ENCODE data around the gene PTPRN2.

PTPRN2 gene

GRCh38 chr7:157561816-157562410 is 1025.7 kb downstream of the PTPRN2 start:
- DNase-seq (ENCODE audit: low read depth), result no peak

- no peak for DNase-seq (ENCODE audit: low read depth)
Observed at GRCh38 chr7:157561523-157561785, 1026.2 kb downstream of the PTPRN2 start.

- no peak for DNase-seq (ENCODE audit: low read depth)
Observed at GRCh38 chr7:157560710-157561522, 1026.7 kb downstream of the PTPRN2 start.

GRCh38 chr7:157560258-157560654 is 1027.4 kb downstream of the PTPRN2 start:
- DNase-seq (ENCODE audit: low read depth), result no peak

- DNase-seq (ENCODE audit: low read depth), result no peak
Observed at GRCh38 chr7:157559596-157560257, 1027.9 kb downstream of the PTPRN2 start.

GRCh38 chr7:157558875-157559595 is 1028.6 kb downstream of the PTPRN2 start:
- no peak for DNase-seq (ENCODE audit: low read depth)

GRCh38 chr7:157558516-157558874 is 1029.1 kb downstream of the PTPRN2 start:
- DNase-seq (ENCODE audit: low read depth), result no peak

GRCh38 chr7:157558061-157558460 is 1029.6 kb downstream of the PTPRN2 start:
- no peak for DNase-seq (ENCODE audit: low read depth)

- DNase-seq (ENCODE audit: low read depth), result no peak
Observed at GRCh38 chr7:157557263-157557662, 1030.4 kb downstream of the PTPRN2 start.

- no peak for DNase-seq (ENCODE audit: low read depth)
Observed at GRCh38 chr7:157556642-157556944, 1031.0 kb downstream of the PTPRN2 start.

- DNase-seq (ENCODE audit: low read depth), result no peak
Observed at GRCh38 chr7:157555944-157556641, 1031.5 kb downstream of the PTPRN2 start.

GRCh38 chr7:157555313-157555712 is 1032.3 kb downstream of the PTPRN2 start:
- DNase-seq (ENCODE audit: low read depth), result no peak

GRCh38 chr7:157554393-157555238 is 1033.0 kb downstream of the PTPRN2 start:
- DNase-seq (ENCODE audit: low read depth), result no peak

- DNase-seq (ENCODE audit: low read depth), result no peak
Observed at GRCh38 chr7:157553256-157553655, 1034.4 kb downstream of the PTPRN2 start.

GRCh38 chr7:157552295-157552993 is 1035.2 kb downstream of the PTPRN2 start:
- DNase-seq (ENCODE audit: low read depth), result no peak

- DNase-seq (ENCODE audit: low read depth), result no peak
Observed at GRCh38 chr7:157551325-157552070, 1036.1 kb downstream of the PTPRN2 start.

- DNase-seq (ENCODE audit: low read depth), result no peak
Observed at GRCh38 chr7:157550300-157551275, 1037.0 kb downstream of the PTPRN2 start.

GRCh38 chr7:157549612-157550299 is 1037.9 kb downstream of the PTPRN2 start:
- DNase-seq (ENCODE audit: low read depth), result no peak
